Measurements from ENCODE around the gene NEDD8. TPM values are rescaled to one million over a fixed set of nuclear protein-coding genes. Genes with fewer than 3 reads are reported as not detected.

NEDD8 gene
- total and polyA plus RNA-seq, 2 donors (not counting 1 experiment from before 2014, with no cell fraction given), result 86.7 to 98.5 TPM

DNA sequence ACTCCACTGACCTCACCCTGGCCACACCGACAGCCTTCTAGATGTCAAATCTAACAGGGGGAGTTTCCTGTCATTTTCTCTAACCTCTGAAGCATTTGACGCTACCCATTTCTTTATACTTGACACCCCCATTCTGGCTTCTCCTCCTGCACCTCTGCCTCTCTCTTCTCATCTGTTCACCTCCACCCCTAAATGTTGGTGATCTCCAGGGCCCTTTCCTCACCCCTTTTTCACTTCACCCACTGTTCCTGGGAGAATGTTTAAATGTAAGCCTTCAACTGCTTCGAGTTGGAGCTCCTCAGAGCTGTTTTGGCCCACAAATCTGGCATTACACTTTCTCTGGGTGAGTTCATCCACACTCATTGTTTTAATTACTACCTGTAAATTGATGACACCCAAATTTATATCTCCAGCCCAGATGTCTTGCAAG, 39.7 kb upstream of the NEDD8 start:
- H3K4me3 ChIP-seq (ENCODE audit: control extremely low read depth in 1 of 5, extremely low read depth in 1 of 5, insufficient read depth in 1 of 5, low read depth in 2 of 5, low read length in 4 of 5), result peak overlapping the region; percentile 35 to 96 (median 93)
- no peaks in the 10 kb centered on the region for H3K27me3 ChIP-seq (replicated peaks in 1 of 4; ENCODE audit: control extremely low read depth in 1 of 4, control insufficient read depth in 3 of 4, insufficient read depth in 4 of 4, low read length in 3 of 4)
- peak overlapping the region; percentile 79 for H2AFZ ChIP-seq (ENCODE audit: insufficient read depth, low read depth, low read length, poor library complexity, severe bottlenecking)
- peaks cover 53% of the 10 kb centered on the region for H3K4me1 Mint-ChIP-seq
- H3K4me3 Mint-ChIP-seq, result peak overlapping the region; percentile 94
- ChIA-PET CTCF (interaction anchor here (0.7 to 4.2 kb wide), 17 partner anchors 8 to 160 kb away, joined by 3 to 40 read pairs (median 4); partner anchors contain the start of genes CHMP4A, CIDEB, IRF9 and LTB4R), POLR2A (interaction anchor here (0.7 to 2.9 kb wide), 13 partner anchors 8 to 159 kb away, joined by 3 to 51 read pairs (median 5); partner anchors contain the start of genes CBLN3, DCAF11, DHRS1 and EMC9)
- peaks cover 33 to 41% of the 10 kb centered on the region in 2 donors for H3K4me1 ChIP-seq (ENCODE audit: control insufficient read depth in 2 of 2, insufficient read depth in 2 of 2, low read length in 2 of 2)
- intact Hi-C loops (cut with micrococcal nuclease), result loop anchor here (1.0 to 10.0 kb wide), 12 partner anchors 7 to 159 kb away; partner anchors contain the start of genes CHMP4A, DCAF11, EMC9 and GMPR2
- no peak for DNase-seq
- peak overlapping the region; percentile 86 for H3K4me2 ChIP-seq (replicated peaks; ENCODE audit: low read depth, low read length, poor library complexity, severe bottlenecking)
- H3K27ac ChIP-seq (ENCODE audit: low read length in 2 of 2), result peak overlapping the region; percentile 93 to 97
- H3K9ac ChIP-seq (ENCODE audit: low read length), result peak overlapping the region; percentile 71
- no peaks in the 10 kb centered on the region for H3K9me3 ChIP-seq (ENCODE audit: control extremely low read depth in 1 of 3, control insufficient read depth in 2 of 3, insufficient read depth in 1 of 3, low read length in 2 of 3)
- no peaks in the 10 kb centered on the region for H4K20me1 ChIP-seq (ENCODE audit: control insufficient read depth, insufficient read depth, low read length, poor library complexity, severe bottlenecking)
- no peaks in the 10 kb centered on the region for H3K27me3 Mint-ChIP-seq
- TF ChIP-seq, protein P1, sequence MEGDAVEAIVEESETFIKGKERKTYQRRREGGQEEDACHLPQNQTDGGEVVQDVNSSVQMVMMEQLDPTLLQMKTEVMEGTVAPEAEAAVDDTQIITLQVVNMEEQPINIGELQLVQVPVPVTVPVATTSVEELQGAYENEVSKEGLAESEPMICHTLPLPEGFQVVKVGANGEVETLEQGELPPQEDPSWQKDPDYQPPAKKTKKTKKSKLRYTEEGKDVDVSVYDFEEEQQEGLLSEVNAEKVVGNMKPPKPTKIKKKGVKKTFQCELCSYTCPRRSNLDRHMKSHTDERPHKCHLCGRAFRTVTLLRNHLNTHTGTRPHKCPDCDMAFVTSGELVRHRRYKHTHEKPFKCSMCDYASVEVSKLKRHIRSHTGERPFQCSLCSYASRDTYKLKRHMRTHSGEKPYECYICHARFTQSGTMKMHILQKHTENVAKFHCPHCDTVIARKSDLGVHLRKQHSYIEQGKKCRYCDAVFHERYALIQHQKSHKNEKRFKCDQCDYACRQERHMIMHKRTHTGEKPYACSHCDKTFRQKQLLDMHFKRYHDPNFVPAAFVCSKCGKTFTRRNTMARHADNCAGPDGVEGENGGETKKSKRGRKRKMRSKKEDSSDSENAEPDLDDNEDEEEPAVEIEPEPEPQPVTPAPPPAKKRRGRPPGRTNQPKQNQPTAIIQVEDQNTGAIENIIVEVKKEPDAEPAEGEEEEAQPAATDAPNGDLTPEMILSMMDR (IDR thresholded peaks at IDR 0.05), result no peak
- no peak for TF ChIP-seq EZH2 (IDR thresholded peaks at IDR 0.05; ENCODE audit: borderline replicate concordance, insufficient read depth, low read depth, low read length, poor library complexity, severe bottlenecking)
- WGBS (ENCODE audit: insufficient coverage), result 38% methylated on average over 3 of the region's 3 CpGs
- H3K79me2 ChIP-seq (ENCODE audit: control insufficient read depth, insufficient read depth, low read length), result peaks cover 26% of the 10 kb centered on the region
- H3K9me3 Mint-ChIP-seq (ENCODE audit: insufficient read depth), result no peaks in the 10 kb centered on the region
- no peak for ATAC-seq (ENCODE audit: low read depth)
- H3K27ac Mint-ChIP-seq, result peak overlapping the region; percentile 94
- peaks cover 0 to 24% of the 10 kb centered on the region in 2 experiments for H3K36me3 ChIP-seq (replicated peaks in 1 of 2; ENCODE audit: control extremely low read depth in 1 of 2, control insufficient read depth in 1 of 2, extremely low read depth in 1 of 2, insufficient read depth in 2 of 2, low read length in 1 of 2)
